ENCODE measurements around the gene PTPRCAP.

- TF ChIP-seq POLR2AphosphoS5 (IDR thresholded peaks at IDR 0.05; ENCODE audit: borderline replicate concordance, low read depth, low read length) (no peak), EZH2 (IDR thresholded peaks at IDR 0.05) (no peak)
Measured at GRCh38 chr11:67393437-67393836, 44.0 kb downstream of the PTPRCAP start.

Data from SK-N-MC (cell line).